Epithelial cell of esophagus (primary cell): ENCODE data around the gene CHDH.
A peak's percentile ranks its signal among the peaks of the same experiment; 100 is the strongest.

Experiments
- DNase-seq: peaks from one replicate; pipeline ENCODE4 v3.0.0; 2010; ENCODE audit warnings: low read depth
- H3K4me3 ChIP-seq: 2 replicates; pipeline ENCODE4 v1.5.1; 2011; ENCODE audit warnings: mild to moderate bottlenecking, low read length, control low read depth
- CTCF ChIP-seq: IDR thresholded peaks from 2 replicates; pipeline ENCODE4 v1.5.1; 2011; ENCODE audit warnings: low read depth, mild to moderate bottlenecking, low read length, control low read depth, inconsistent platforms; ENCODE audit not compliant: insufficient read depth; ENCODE audit errors: missing control alignments

CHDH gene

GRCh38 chr3:53849916-53850315 is 3.7 kb upstream of the CHDH start:
- DNase-seq: no peak
- no peak for TF ChIP-seq CTCF
- H3K4me3 ChIP-seq: no peak overlapping the region

- no peak for TF ChIP-seq CTCF
- H3K4me3 ChIP-seq: no peak overlapping the region
- no peak for DNase-seq
Measured at GRCh38 chr3:53846851-53847155, 584 bp upstream of the CHDH start.

GRCh38 chr3:53845881-53846133 is 412 bp downstream of the CHDH start:
- peak overlapping the region; percentile 46 for H3K4me3 ChIP-seq
- DNase-seq: no peak
- TF ChIP-seq CTCF: no peak

- peak overlapping the region; percentile 46 for H3K4me3 ChIP-seq
- TF ChIP-seq CTCF: peak; percentile 35
- DNase-seq: peak; percentile 43
Measured at GRCh38 chr3:53845103-53845880, 927 bp downstream of the CHDH start.

- no peak for TF ChIP-seq CTCF
- H3K4me3 ChIP-seq: no peak overlapping the region
- peak; percentile 4 for DNase-seq
Measured at GRCh38 chr3:53844262-53845102, 1.7 kb downstream of the CHDH start.

GRCh38 chr3:53843195-53844177 is 2.7 kb downstream of the CHDH start:
- TF ChIP-seq CTCF: no peak
- no peak for DNase-seq
- H3K4me3 ChIP-seq: no peak overlapping the region
